HG02623 (cell line): ENCODE results near the gene MYZAP.

Experiments
- ATAC-seq: cut with Tn5 transposase; IDR thresholded peaks from one replicate; pipeline ENCODE4 v1.9.1; 2021; ENCODE audit warnings: moderate library complexity; ENCODE audit not compliant: unreplicated experiment

MYZAP gene

DNA sequence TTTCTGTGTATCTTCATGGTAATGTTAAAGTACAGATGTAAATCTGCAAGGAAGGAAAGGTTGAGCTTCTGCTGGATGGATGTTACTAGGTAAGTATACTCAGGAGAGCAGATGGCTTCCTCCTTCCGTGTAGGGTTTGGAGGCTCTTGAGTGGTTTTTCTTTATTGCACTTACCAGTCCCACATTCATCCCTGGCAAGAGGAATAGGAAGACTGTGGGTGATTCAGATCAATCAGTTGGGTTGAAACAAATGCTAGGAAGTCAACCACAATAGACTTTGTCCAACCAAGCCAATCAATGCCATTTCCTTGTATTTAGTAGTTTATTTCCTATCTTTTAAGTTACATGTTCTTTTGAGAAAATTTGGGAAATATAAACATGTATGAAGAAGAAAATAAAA, 26.6 kb downstream of the MYZAP start:
- ATAC-seq: no peak

DNA sequence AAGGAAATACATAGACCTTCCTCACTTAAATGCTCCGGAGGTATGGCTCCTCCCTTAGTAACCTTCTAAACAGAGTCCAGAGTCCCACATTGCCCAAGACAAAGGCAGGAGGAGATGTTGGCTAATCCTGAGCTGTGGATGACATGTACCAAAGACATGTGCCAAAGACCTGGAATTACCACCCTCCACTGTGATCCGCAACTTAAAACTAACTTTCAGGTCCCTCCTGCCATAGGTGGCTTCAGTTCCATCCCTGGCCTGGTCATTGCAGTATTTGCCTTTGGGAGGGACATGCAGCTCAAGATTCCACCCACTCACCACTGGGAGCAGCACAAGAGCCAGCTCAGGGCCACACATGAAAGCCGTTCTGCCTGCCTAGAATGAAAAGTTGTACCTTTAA, 28.0 kb downstream of the MYZAP start:
- ATAC-seq: no peak

DNA sequence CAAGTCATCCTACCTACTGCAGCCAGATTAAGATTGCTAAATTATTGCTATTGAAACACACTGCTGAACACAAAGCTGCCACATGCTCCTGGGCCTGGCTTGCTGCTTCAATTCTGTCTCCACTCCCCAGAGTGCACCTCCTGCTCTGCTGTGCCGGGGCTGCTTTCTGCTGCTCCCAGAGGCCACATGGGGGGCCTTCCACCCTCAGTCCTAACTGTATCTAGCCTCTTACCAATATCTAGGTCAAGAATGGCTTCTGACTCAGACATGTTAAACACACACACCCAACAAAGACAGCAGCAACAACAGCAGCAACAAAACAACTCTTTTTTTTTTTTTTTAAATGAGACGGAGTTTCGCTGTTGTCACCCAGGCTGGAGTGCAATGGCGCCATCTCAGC, 33.0 kb downstream of the MYZAP start:
- no peak for ATAC-seq

DNA sequence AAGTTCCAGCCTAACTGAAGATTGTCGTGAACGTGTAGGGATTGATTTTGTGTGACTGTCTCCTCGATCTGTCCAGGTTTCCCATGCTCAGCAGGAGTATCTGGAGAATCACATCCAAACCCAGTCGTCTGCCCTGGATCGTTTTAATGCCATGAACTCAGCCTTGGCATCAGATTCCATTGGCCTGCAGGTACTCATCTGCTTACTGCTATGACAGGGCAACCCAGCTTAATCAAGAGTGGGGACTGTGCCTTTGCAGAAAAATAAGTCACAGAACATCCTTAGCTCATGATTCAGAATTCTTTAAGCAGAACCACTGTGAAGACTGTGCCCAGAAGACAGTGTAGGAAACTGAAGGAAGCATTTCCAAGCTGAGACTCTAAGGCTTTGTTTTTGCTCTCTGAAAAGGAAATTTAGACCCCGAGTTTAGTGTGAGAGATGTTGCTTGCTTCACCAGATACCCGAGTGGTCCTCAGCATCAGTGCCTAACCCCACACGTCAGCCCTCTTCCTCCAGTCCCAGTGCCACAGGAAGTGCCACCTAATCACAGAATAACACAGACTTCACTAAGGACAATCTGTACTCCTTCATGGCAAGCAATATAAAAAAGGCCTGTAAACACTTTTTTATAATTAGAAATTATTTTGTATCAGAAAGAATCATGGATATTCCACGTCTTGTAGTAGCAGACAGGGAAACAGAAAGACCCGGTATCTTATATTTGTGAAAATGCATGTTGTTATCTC, 34.2 kb downstream of the MYZAP start:
- no peak for ATAC-seq

DNA sequence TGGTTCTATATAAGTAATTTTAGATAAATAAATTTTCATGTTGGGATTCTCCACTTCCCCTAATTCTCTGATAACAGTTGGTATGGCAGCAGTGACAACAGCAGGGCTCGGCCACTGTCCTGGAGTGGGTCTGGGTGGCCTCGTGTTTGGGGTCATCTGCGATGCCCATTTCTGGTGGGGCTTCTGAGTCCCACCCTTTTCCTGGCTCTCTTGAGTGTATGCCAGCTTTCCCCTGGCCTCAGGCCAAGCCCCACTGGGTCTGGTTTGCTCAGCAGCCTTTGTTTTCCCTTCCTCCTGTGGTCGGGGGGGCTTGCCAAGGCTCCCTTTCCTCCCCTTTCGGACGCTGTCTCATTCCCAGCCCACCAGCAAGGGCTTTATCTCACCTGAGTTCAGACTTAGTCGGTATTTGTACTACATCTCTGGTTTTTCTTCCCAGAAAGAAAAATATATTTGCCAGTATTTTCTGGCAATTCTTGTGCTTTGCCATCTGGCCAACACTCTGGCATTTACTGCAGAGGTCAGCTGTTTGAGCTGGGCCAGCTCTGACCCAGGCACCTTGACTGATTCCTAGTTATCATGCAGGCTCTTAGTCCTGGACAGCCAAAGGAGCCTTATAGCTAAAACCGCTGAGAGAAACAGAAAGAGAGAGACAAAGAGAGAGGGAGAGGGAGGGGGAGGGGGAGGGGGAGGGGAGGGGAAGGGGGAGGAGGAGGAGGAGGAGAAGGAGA, 35.2 kb downstream of the MYZAP start:
- no peak for ATAC-seq

DNA sequence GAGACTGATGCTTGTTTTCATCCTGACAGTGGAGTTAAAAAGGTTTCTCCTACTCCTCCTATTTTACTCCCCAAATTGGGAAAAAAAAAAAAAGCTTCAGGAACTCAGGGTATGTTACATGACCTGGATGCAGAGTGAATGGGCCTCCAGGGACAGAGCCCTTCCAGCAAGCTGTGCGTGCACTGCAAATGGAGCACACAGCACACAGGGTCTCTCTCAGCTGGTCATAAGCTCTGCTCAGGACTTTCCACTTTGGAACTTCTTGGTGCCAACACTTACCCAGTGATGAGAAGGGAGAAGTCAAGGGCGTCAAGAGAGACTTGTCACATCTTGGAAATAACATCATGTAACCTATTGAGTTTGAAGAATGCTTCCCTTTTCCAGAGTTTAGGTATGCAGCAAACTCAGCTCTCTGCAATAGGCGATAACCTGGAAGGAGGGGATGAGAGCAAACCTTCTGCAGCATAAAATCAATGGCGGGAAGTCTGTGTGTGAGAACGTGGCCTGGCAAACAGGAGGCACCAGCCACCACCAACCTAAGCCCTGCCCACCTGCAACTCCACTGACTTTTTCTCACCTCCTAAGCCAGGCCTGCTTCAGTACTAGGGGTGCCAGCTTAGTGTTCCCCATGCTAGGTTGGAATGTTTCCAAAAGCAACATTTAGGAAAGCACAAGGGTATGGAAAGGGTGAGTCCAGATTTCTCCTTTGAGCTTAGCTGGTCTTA, 39.8 kb downstream of the MYZAP start:
- no peak for ATAC-seq

DNA sequence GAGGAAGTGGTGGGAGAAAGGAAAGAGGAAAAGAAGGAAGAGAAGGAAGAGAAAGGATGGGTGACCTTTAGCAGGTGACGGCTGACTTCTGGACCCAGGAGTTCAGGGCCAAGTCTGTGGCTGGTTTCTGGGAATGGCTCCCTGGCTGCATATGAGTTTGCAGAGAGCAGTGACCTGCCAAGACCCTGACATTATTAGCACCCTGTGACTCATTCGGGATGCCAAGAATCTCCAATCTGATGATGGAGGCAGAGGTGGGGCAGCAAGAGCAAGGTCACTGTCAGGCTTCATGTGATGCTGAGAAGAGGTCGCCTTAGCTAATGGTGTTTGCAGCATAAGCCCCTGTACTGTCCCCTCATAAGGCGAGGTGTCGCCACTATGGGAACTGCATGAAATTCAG, 42.6 kb downstream of the MYZAP start:
- ATAC-seq: no peak

DNA sequence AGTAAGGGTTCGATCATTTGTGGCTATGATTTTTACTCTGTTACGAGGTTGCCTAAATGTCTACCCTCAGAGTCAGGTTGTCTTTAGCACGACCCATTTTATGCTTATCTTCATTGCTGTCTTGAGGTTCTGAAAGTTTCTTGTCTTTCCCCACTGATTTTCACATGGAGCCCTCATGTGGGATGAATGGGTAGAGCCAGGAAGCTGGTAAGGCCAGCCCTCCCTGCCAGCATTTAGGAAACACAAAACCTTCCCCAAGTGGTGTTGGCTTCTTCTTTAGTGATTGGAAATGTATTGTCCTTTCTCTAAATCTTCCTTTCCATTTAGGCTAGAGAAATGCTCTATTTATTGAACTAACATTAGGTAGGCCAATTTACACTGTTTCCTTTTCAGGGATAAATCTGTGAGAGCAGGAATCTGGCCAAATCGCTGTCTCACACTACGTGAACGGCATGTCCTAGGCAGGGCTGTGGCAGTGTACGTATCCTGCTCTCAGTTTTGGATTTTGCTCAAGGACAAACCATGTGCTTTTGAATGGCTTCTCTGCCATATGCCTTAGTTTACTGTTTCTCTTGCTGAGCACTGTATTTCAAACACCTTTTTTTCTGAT, 43.7 kb downstream of the MYZAP start:
- ATAC-seq: no peak

DNA sequence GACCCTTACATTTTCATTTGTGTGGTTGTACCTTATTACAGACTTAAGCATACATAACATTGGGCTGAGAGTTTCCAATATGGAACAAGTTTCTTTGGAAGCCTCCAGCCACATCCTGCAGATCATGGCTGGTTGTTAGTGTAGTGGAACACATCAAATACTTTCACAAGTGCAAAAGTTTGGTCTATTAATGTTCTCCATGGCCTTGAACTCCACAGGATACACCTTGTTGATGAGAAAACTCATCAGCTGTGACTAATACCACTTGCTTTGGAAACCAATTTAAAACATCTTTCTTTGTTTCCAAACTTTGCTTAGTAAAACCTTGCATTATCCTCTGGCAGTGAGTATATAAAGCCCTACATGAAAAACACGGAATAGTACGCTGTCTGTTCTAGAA, 46.1 kb downstream of the MYZAP start:
- no peak for ATAC-seq

DNA sequence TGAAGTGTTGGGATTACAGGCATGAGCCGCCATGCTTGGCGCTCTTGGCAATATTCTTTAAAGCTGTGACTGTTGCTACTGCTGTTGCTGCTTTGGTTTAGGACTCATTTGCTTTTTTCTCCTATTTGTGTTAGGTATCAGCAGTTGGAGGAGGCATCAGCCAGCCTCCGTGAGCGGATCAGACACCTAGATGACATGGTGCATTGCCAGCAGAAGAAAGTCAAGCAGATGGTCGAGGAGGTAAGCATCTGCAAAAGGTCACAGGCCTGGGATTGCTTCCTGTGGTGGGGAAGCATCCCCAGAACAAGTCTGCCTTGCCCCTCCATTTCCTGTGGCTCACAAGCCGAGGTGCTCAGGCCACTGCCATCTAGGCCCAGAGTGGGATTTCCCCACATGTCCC, 47.6 kb downstream of the MYZAP start:
- no peak for ATAC-seq

DNA sequence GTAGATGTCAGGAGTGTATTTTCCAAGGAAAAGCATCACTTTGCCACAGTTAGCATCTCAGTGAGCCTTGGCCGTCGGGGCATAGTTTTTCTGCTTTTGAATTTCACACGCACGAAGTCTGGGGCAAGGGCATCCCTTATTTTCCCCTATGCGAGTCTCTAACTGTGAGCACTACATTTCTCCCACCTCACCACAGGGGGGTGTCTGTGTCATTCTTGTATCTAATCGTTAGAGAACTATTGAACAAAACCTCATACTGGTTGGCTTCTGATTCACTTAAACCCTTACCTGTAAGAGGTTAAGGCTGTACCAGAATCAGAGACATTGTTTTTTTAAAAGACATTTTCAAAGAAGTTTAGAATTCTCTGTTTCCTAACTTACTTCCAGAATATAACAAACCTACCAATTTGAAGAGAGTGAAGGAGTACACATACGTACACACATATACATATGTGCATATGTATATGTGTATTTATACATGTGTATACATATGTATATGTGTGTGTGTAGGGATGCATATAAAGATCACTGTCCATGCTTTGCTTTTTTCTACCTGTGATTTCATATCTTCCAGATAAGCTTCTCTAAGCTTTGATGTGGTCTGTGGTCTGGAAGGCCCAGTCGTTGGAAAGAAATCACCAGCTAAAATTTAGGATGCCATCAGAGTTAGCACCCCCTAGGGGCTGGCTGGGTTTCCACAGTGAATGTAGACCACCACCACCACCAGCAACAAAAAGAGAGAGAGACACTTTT, 49.4 kb downstream of the MYZAP start:
- no peak for ATAC-seq

DNA sequence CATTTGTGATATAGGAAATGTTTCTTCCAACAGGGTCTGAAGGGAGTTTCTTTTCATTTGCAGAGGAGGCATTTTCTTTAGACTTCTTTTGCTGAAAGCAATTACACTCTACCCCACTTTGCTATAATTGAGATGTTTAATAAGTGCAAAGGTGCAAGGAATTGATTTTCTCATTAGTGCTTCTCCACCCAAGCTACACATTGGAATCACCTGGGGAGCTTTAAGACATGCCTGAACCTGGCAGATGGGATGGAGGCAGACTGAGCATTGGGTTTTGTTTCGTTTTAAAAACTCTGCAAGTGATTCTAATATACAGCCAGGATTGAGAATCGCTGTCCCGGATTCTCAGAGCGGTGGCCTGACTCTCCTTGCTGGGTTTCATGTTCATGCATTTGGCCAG, 52.1 kb downstream of the MYZAP start:
- no peak for ATAC-seq

DNA sequence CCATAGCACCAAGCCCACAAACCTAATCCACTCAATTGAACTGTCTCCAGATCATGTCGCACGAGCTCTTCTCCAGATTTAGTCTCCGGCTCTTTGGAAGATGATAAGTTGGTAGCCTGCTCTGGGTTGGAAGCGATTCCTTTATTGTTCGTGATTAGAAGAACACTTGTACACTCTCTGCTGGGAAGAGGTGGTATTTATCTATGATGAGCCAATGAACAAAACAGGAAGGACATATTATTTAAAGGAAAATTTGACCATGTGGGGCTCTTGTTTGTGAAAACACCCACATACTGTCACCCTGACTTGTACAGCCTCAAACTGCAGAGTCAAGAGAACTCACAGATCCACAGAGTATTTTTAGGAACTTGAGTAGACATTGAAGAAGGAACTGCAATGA, 54.4 kb downstream of the MYZAP start:
- ATAC-seq: no peak

DNA sequence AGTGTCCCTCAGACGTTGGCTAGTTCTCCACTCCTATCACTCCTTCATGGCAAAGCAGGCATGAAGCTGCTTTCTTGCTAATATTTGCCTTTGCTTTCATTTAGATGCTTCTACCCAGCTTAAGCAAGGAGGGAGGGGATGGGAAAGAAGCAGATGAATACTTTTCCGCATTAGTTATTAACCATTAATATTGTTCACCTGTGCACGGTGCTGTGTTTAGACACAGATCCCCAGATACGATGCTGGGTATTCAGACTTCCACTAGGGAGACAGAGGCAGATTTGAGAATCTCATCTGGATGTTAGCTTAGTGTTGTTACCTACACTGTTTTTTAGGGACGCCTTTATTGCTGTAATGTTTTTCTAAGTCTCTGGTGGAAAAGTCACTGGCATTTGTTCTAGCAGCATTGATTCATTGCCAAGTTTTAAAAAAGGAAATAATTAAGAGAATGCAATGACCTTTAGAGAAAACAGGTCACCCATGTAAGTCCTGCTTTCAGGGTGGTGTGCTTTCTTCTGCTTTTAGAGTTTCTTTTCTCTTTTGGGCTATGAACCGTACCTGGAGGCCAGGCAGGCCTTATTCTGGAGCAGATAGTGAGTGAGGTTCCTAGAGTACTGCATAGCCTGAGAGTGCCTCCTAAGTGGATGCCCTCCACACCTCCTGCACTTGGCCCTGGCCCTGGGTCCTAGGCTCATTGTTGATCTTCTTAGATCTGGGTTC, 55.5 kb downstream of the MYZAP start:
- ATAC-seq: no peak

DNA sequence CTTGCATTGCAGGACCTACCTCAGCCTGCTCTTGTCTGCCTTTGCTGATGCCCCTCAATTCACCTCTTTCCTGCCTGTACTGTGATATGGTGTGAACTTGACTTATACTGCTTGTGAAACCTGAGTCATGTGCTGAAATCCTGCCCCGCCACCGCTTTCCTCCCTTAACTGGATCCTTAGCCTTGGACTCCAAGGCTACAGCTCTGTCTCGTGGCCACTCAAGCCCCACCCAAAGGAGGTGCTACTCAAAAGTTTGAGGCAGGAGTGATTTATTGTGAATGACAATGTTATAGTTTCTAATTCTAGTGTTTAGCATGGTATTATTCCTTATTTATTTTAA, 56.1 kb downstream of the MYZAP start:
- no peak for ATAC-seq

DNA sequence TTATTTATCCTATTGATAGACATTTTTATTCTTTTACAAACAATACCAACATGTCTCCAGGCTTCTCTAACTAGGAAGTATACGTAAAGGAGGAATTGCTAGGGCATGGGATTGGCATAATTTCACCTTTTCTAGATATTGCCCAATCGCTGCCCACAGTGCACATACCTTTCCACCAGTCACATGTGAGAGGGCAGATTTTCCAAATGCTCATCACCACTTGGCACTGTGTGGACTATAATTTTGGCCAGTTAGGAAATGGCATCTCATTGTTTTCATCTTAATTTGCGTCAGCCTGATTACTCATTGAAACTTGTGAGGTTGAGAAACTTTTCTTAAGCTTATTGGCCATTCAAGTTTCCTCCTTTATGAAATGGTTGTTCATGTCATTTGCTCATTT, 57.4 kb downstream of the MYZAP start:
- no peak for ATAC-seq

DNA sequence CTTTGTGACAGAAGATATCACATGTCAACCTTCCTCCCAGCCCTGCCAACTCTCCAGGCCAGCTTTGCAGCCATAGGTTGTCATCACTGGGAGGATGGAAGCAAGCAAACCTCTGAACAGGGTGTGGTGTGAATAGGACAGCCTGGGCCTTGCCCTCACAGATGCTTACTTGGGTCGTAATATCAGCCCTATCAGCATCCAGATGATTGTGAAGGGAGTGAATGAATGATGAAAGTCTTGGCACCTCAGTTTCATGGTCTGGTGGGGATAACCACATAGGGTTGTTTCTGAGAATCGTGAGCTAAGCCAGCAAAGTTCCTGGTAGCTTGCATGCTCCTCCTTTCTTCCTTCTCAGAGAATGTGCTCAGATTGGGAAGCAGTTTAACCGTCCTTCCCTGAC, 59.7 kb downstream of the MYZAP start:
- ATAC-seq: no peak

DNA sequence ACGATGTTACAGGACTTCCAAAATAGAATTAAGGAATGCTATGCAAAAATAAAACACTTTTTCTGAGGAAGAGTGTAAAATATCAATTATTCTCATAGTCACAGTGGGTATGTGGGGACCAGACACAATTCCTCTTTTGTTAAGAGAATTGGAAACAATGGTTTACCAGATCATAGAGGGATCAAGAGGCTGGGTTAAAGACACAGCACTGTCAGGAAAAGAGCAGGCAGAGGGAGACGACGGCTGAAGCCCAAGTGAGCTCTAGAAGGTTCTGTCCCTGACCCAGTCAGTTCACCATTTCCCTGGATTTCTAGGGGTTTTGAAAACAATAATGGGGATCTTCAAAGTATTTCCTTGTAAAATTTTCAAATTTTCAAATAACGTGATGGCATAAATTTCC, 60.8 kb downstream of the MYZAP start:
- no peak for ATAC-seq

DNA sequence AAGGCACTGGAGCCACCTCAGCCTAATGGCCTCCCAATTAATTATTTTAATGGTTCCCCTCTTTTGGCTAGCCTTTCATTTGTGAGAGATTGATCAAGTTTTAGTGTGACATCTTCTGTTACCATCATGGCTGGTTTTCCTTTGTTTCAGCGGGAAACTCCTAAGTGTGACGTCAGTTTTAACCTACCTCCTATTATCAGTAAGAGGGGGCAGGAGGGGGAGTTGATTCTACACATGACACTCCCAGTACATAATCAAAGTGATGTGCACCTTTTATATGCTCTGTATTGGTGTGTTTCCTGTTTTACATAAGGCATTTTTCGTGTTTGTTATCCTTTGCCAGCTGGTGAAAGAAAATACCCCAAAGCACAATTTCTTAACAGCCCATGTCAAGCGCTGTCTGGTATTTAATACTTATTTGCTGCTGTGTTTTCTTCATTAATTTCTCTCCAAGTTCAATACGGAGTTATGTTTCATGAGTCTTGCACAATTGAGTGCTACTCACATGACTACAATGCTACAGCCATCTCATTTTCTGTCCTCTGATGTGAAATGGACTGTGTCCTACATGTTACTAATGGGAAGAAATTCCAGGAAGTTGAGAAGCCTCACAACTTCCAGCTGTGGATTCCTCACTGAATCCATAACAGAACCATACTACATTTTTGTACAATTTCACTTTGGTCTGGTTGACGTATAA, 62.6 kb downstream of the MYZAP start:
- ATAC-seq: no peak

DNA sequence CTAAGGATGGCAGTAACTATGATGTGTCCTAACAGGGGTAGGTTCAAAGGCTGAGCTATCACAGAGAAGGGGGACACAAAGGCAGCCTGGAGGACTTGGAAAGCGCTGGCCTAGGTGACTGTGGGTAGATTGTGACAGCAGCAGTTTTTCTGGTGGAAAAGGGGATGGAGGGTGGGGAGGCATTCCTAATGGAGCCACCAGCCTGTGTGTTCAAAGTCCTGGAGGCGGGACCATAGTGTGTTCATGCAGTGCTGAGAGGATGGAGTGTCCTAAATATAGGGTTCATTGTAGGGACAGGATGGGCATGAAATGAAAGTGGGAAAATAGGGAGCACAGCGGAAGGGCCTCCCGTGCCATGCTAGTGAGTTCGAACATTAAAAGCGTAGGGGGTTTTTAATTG, 63.3 kb downstream of the MYZAP start:
- no peak for ATAC-seq
